PC-3 (cell line): ENCODE data around the gene CDH4. TPM values are rescaled to one million over a fixed set of nuclear protein-coding genes. Genes with fewer than 3 reads are reported as not detected.

ENCODE experiments used
- ATAC-seq: fragments of 200-7000 bp; cut with Tn5 transposase; 2 replicates; pipeline ENCODE4 v1.9.1; 2020; ENCODE audit warnings: mild to moderate bottlenecking, moderate library complexity
- BruUV-seq: library from RNA; stranded (reverse); fragments of 400-500 nt; replicated peaks from 2 replicates; lab custom pipeline; 2021; lab: Mats Ljungman, UMichigan
- CTCF ChIA-PET: fragments of 300-600 bp; sonication (Branson Sonifier 250); formaldehyde crosslinking; loops from one replicate; lab custom pipeline; 2022; ENCODE audit warnings: antibody characterized with exemption; lab: Charles Lee
- POLR2A ChIA-PET: fragments of 300-600 bp; sonication (Branson Sonifier 250); formaldehyde crosslinking; loops from one replicate; lab custom pipeline; 2022; ENCODE audit warnings: antibody characterized with exemption; ENCODE audit not compliant: unreplicated experiment; lab: Charles Lee
- DNase-seq: peaks from one replicate; pipeline ENCODE4 v3.0.0-alpha.2; 2015
- H2AFZ ChIP-seq: fragments of 300-600 bp; sonication (generic); 2 replicates; pipeline ENCODE4 v1.6.0; 2016; ENCODE audit warnings: antibody characterized with exemption, low read length
- H3F3A ChIP-seq: fragments of 300-600 bp; sonication (generic); one replicate; pipeline ENCODE4 v1.6.0; 2017; ENCODE audit warnings: antibody characterized with exemption, low read length, control low read depth, mild to moderate bottlenecking; ENCODE audit not compliant: unreplicated experiment
- H3K27ac ChIP-seq: fragments of 300-600 bp; sonication (generic); 2 replicates; pipeline ENCODE4 v1.5.1; 2016; ENCODE audit warnings: mild to moderate bottlenecking, low read length
- H3K27me3 ChIP-seq: fragments of 300-600 bp; sonication (generic); 2 replicates; pipeline ENCODE4 v1.6.1; 2016; ENCODE audit warnings: low read length, mixed read lengths
- H3K36me3 ChIP-seq: fragments of 300-600 bp; sonication (generic); 2 replicates; pipeline ENCODE4 v1.6.1; 2016; ENCODE audit warnings: low read depth, mixed run types, low read length, mixed read lengths
- H3K4me1 ChIP-seq: fragments of 300-600 bp; sonication (generic); 2 replicates; pipeline ENCODE4 v1.5.1; 2016; ENCODE audit warnings: low read length; ENCODE audit not compliant: insufficient read depth
- H3K4me2 ChIP-seq: fragments of 300-600 bp; sonication (generic); 2 replicates; pipeline ENCODE4 v1.6.0; 2016; ENCODE audit warnings: low read length
- H3K4me3 ChIP-seq: fragments of 300-600 bp; sonication (generic); 2 replicates; pipeline ENCODE4 v1.5.1; 2016; ENCODE audit warnings: mild to moderate bottlenecking, low read length, mixed read lengths
- H3K79me2 ChIP-seq: fragments of 300-600 bp; sonication (generic); 2 replicates; pipeline ENCODE4 v1.6.1; 2017; ENCODE audit warnings: low read length, mixed read lengths
- H3K9ac ChIP-seq: fragments of 300-600 bp; sonication (generic); 2 replicates; pipeline ENCODE4 v1.6.0; 2016; ENCODE audit warnings: mild to moderate bottlenecking, low read length
- H3K9me2 ChIP-seq: fragments of 300-600 bp; sonication (generic); replicated peaks from 2 replicates; pipeline ENCODE4 v1.6.1; 2016; ENCODE audit warnings: mixed run types, low read length, mixed read lengths
- H3K9me3 ChIP-seq: fragments of 300-600 bp; sonication (generic); 2 replicates; pipeline ENCODE4 v1.6.1; 2016; ENCODE audit warnings: low read length, mixed read lengths
- H4K20me1 ChIP-seq: fragments of 300-600 bp; sonication (generic); 2 replicates; pipeline ENCODE4 v1.6.1; 2016; ENCODE audit warnings: low read length, mixed read lengths
- EZH2 ChIP-seq: fragments of 300-600 bp; sonication (generic); IDR thresholded peaks from one replicate; pipeline ENCODE4 v1.6.1; 2017; ENCODE audit warnings: antibody characterized with exemption, mild to moderate bottlenecking, low read length; ENCODE audit not compliant: unreplicated experiment
- EZH2phosphoT487 ChIP-seq: fragments of 300-600 bp; sonication (generic); IDR thresholded peaks from 2 replicates; pipeline ENCODE4 v1.6.1; 2018; ENCODE audit warnings: mild to moderate bottlenecking, antibody characterized with exemption, low read length, borderline replicate concordance
- intact Hi-C: fragments of 100-400 bp; cut with micrococcal nuclease; formaldehyde crosslinking; loops from 2 replicates; pipeline ENCODE4 v1.9.0; 2023
- total RNA-seq: library from RNA; depleted of rRNA; stranded (reverse); fragments of >200 nt; gene quantifications from 2 replicates; pipeline ENCODE4 v1.2.3, GENCODE V29; 2014
- TF ChIP-seq, protein P1 (sequence below): fragments of 300-600 bp; sonication (generic); conservative IDR thresholded peaks from 2 replicates; pipeline ENCODE4 v1.5.1; 2017; ENCODE audit warnings: antibody characterized with exemption, low read depth, mild to moderate bottlenecking, low read length

The CDH4 gene
- total RNA-seq, 1 experiment from 2014 or later: not detected

DNA sequence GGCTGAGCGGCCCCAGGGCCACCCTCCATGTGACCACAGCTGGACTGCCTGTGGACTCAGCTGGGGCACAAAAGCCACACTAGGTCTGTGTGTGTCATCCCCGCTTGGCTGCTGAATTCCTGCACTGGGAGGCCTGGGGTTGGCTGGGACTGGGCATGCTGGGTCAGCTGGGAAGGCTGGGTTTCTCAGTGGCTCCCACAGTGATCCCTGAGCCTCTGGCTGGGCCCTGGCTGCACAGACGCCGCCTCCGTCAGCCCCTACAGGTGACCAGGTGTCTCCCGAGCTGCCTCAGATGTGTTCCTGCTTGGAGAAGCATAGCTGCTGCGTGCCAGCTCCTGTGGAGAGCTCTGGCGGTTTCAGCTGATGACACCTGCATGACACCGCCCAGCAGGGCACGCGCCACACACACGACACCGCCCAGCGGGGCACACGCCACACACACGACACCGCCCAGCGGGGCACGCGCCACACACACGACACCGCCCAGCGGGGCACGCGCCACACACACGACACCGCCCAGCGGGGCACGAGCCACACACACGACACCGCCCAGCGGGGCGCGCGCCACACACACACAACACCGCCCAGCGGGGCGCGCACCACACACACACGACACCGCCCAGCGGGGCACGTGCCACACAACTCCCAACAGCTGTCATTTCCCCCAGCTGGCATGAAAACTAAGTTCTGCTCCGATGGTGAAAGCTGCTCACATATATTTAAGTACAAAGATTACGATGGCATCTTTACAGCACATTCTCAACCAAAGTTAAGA, 724.8 kb downstream of the CDH4 start:
- Histone ChIP-seq H3F3A (no peaks in the 10 kb centered on the region), H3K4me2 (no peak overlapping the region), H3K79me2 (no peaks in the 10 kb centered on the region), H3K36me3 (peaks cover 8% of the 10 kb centered on the region; the same call in 1 of the 2 replicates), H3K9ac (no peak overlapping the region), H2AFZ (no peak overlapping the region), H3K9me3 (no peaks in the 10 kb centered on the region), H3K4me1 (no peaks in the 10 kb centered on the region), H3K9me2 (no peaks in the 10 kb centered on the region), H4K20me1 (no peaks in the 10 kb centered on the region), H3K4me3 (no peak overlapping the region), H3K27ac (no peak overlapping the region), H3K27me3 (no peaks in the 10 kb centered on the region)
- POLR2A ChIA-PET: no interaction called here
- CTCF ChIA-PET: no interaction called here
- no peak for DNase-seq
- BruUV-seq: no TSS peak
- ATAC-seq: no peak
- intact Hi-C loops: no loop called here
- TF ChIP-seq EZH2 (no peak), EZH2phosphoT487 (no peak)
- TF ChIP-seq, protein P1, sequence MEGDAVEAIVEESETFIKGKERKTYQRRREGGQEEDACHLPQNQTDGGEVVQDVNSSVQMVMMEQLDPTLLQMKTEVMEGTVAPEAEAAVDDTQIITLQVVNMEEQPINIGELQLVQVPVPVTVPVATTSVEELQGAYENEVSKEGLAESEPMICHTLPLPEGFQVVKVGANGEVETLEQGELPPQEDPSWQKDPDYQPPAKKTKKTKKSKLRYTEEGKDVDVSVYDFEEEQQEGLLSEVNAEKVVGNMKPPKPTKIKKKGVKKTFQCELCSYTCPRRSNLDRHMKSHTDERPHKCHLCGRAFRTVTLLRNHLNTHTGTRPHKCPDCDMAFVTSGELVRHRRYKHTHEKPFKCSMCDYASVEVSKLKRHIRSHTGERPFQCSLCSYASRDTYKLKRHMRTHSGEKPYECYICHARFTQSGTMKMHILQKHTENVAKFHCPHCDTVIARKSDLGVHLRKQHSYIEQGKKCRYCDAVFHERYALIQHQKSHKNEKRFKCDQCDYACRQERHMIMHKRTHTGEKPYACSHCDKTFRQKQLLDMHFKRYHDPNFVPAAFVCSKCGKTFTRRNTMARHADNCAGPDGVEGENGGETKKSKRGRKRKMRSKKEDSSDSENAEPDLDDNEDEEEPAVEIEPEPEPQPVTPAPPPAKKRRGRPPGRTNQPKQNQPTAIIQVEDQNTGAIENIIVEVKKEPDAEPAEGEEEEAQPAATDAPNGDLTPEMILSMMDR: no peak

DNA sequence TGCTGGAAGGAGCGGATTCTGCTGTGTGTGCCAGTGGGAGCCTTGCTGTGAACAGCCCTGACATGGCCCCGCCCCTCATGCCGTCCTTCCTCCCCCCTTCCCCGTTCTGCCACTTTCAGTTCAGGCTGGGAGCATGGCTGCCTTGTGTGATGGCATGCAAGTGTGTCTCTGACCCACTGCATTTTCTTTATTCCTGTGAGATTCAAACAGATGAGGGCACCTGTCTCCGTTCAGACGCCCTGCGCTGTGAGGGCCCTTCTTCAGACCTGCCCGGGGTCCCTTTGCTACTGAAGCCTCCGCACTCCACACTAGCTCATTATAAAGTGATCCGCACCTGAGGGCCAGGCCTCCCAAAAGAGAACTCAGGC, 725.3 kb downstream of the CDH4 start:
- Histone ChIP-seq H2AFZ (no peak overlapping the region), H4K20me1 (no peaks in the 10 kb centered on the region), H3K27me3 (no peaks in the 10 kb centered on the region), H3K4me2 (no peak overlapping the region), H3K36me3 (peaks cover 8% of the 10 kb centered on the region; the same call in 1 of the 2 replicates), H3K4me1 (no peaks in the 10 kb centered on the region), H3F3A (no peaks in the 10 kb centered on the region), H3K9me2 (no peaks in the 10 kb centered on the region), H3K9ac (no peak overlapping the region), H3K4me3 (no peak overlapping the region), H3K27ac (no peak overlapping the region), H3K79me2 (no peaks in the 10 kb centered on the region), H3K9me3 (no peaks in the 10 kb centered on the region)
- intact Hi-C loops: no loop called here
- no peak for TF ChIP-seq EZH2phosphoT487
- TF ChIP-seq, protein P1: no peak
- TF ChIP-seq EZH2: no peak
- POLR2A ChIA-PET: no interaction called here
- no TSS peak for BruUV-seq
- DNase-seq: no peak
- CTCF ChIA-PET: no interaction called here
- no peak for ATAC-seq

DNA sequence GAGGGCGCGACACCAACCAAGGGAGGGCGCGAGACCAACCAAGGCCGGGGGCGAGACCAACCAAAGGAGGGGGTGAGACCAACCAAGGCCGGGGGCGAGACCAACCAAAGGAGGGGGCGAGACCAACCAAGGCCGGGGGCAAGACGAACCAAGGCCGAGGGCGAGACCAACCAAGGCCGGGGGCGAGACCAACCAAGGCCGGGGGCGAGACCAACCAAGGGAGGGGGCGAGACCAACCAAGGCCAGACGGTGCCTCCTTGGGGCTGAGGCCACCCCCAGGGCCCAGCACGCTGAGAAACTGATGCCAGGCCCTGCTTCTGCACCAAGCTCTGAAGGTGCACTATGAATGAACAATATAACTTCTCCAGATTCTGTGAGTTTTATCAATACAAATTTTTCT, 726.4 kb downstream of the CDH4 start:
- Histone ChIP-seq H3K27me3 (no peaks in the 10 kb centered on the region), H3K4me1 (no peaks in the 10 kb centered on the region), H4K20me1 (no peaks in the 10 kb centered on the region), H3F3A (no peaks in the 10 kb centered on the region), H3K36me3 (peaks cover 8% of the 10 kb centered on the region; the same call in 1 of the 2 replicates), H3K9me3 (no peaks in the 10 kb centered on the region), H3K4me2 (no peak overlapping the region), H3K27ac (no peak overlapping the region), H3K9ac (no peak overlapping the region), H3K79me2 (no peaks in the 10 kb centered on the region), H2AFZ (no peak overlapping the region), H3K9me2 (no peaks in the 10 kb centered on the region), H3K4me3 (no peak overlapping the region)
- no peak for DNase-seq
- ChIA-PET POLR2A (no interaction called here), CTCF (no interaction called here)
- no peak for ATAC-seq
- intact Hi-C loops: no loop called here
- TF ChIP-seq, protein P1: no peak
- TF ChIP-seq EZH2phosphoT487 (no peak), EZH2 (no peak)
- BruUV-seq: no TSS peak
